Gastroesophageal sphincter (tissue), 3 donors: ENCODE results near the gene FABP7.

Source experiments
- EP300 ChIP-seq: sonication (generic); formaldehyde crosslinking; IDR thresholded peaks from one replicate; pipeline ENCODE4 v1.6.1; 2017; ENCODE audit warnings: antibody characterized with exemption, mild to moderate bottlenecking
- POLR2A ChIP-seq, 2 donors: fragments of 450-650 bp; IDR thresholded peaks; one replicate each; pipeline ENCODE4 v1.6.1; 2017; ENCODE audit warnings: antibody characterized with exemption in 2 of 2, mild to moderate bottlenecking in 2 of 2, moderate library complexity in 1 of 2
- POLR2AphosphoS5 ChIP-seq: sonication (generic); formaldehyde crosslinking; IDR thresholded peaks from one replicate; pipeline ENCODE4 v1.6.1; 2017; ENCODE audit warnings: antibody characterized with exemption
- TF ChIP-seq, protein P1 (sequence below), 4 experiments: fragments of 200-600 bp in 2 of 4; fragments of 450-650 bp in 2 of 4; sonication (generic) in 1 of 4; IDR thresholded peaks; one replicate each; pipeline ENCODE4 v1.5.1; 2017 to 2019; ENCODE audit warnings: antibody characterized with exemption in 4 of 4, mild to moderate bottlenecking in 2 of 4, moderate library complexity in 2 of 4

DNA sequence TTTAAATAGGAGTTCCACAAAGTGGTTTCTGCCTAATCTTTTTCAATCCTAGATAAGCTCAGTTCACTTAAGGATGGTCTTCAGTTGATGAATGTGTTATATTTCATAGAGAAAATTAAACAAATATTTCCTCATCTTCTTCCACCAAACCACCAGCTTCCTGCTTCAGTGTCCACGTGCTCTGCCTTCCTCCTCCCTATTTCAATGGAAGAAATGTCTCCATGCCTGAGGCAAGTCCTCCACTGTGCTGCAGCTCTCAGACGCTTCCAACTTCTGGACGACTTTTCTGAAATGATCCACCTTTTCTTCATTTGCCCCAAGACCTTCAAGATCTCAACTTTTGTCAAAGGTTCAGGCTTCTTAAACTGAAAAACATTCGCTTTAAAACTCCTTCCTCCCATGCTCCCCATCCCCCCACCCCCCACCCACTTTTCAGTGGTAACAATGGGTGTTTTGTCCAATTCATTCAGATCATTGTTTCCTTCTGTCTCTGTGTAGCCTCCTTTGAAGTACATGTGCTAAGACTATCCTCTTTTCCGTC is 25.3 kb upstream of the FABP7 start:
- TF ChIP-seq POLR2A (IDR thresholded peaks at IDR 0.05) = no peak
- TF ChIP-seq, protein P1, sequence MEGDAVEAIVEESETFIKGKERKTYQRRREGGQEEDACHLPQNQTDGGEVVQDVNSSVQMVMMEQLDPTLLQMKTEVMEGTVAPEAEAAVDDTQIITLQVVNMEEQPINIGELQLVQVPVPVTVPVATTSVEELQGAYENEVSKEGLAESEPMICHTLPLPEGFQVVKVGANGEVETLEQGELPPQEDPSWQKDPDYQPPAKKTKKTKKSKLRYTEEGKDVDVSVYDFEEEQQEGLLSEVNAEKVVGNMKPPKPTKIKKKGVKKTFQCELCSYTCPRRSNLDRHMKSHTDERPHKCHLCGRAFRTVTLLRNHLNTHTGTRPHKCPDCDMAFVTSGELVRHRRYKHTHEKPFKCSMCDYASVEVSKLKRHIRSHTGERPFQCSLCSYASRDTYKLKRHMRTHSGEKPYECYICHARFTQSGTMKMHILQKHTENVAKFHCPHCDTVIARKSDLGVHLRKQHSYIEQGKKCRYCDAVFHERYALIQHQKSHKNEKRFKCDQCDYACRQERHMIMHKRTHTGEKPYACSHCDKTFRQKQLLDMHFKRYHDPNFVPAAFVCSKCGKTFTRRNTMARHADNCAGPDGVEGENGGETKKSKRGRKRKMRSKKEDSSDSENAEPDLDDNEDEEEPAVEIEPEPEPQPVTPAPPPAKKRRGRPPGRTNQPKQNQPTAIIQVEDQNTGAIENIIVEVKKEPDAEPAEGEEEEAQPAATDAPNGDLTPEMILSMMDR (IDR thresholded peaks at IDR 0.05) = no peak
- TF ChIP-seq POLR2AphosphoS5 = no peak
- TF ChIP-seq EP300 = no peak
